GM18870 (cell line): ENCODE results near the gene UBE2V1.
"Not testable (repeated sequence)": the region's sequence is repeated elsewhere in the genome, so short reads cannot be mapped to it uniquely, and the experiment has no call there.

Source experiments
- ATAC-seq: cut with Tn5 transposase; IDR thresholded peaks from one replicate; pipeline ENCODE4 v1.9.1; 2021; ENCODE audit warnings: moderate library complexity; ENCODE audit not compliant: unreplicated experiment

Gene UBE2V1

GRCh38 chr20:50138120-50138478 lies 25.1 kb upstream of the UBE2V1 start:
- no peak for ATAC-seq

- ATAC-seq = not testable (repeated sequence)
Measured at GRCh38 chr20:50137702-50138101, 24.8 kb upstream of the UBE2V1 start.

- no peak for ATAC-seq
Measured at GRCh38 chr20:50136822-50137599, 24.1 kb upstream of the UBE2V1 start.

- ATAC-seq = not testable (repeated sequence)
Measured at GRCh38 chr20:50135157-50135556, 22.2 kb upstream of the UBE2V1 start.

GRCh38 chr20:50133474-50134217 lies 20.7 kb upstream of the UBE2V1 start:
- ATAC-seq = no peak

GRCh38 chr20:50133041-50133440 lies 20.1 kb upstream of the UBE2V1 start:
- ATAC-seq = no peak

GRCh38 chr20:50130995-50131394 lies 18.0 kb upstream of the UBE2V1 start:
- ATAC-seq = no peak

GRCh38 chr20:50130356-50130723 lies 17.4 kb upstream of the UBE2V1 start:
- no peak for ATAC-seq

GRCh38 chr20:50129662-50130355 lies 16.9 kb upstream of the UBE2V1 start:
- ATAC-seq = no peak

- ATAC-seq = no peak
Measured at GRCh38 chr20:50128520-50128905, 15.6 kb upstream of the UBE2V1 start.

- ATAC-seq = no peak
Measured at GRCh38 chr20:50127587-50128519, 14.9 kb upstream of the UBE2V1 start.

- ATAC-seq = no peak
Measured at GRCh38 chr20:50126662-50127061, 13.7 kb upstream of the UBE2V1 start.

GRCh38 chr20:50125279-50125678 lies 12.3 kb upstream of the UBE2V1 start:
- ATAC-seq = no peak

- ATAC-seq = no peak
Measured at GRCh38 chr20:50124496-50124895, 11.5 kb upstream of the UBE2V1 start.

- ATAC-seq = no peak
Measured at GRCh38 chr20:50123418-50123817, 10.5 kb upstream of the UBE2V1 start.

- ATAC-seq = no peak
Measured at GRCh38 chr20:50122763-50123162, 9.8 kb upstream of the UBE2V1 start.

GRCh38 chr20:50121858-50122271 lies 8.9 kb upstream of the UBE2V1 start:
- ATAC-seq = no peak

GRCh38 chr20:50120935-50121693 lies 8.2 kb upstream of the UBE2V1 start:
- ATAC-seq = no peak

GRCh38 chr20:50118203-50118602 lies 5.3 kb upstream of the UBE2V1 start:
- no peak for ATAC-seq

- no peak for ATAC-seq
Measured at GRCh38 chr20:50116368-50116999, 3.5 kb upstream of the UBE2V1 start.
